GM23338 (cell line): ENCODE data around the gene SELENOO. TPM values are rescaled to one million over a fixed set of nuclear protein-coding genes. Genes with fewer than 3 reads are reported as not detected.

Experiments used
- ATAC-seq: fragments of 200-7000 bp; cut with Tn5 transposase; 3 replicates; pipeline ENCODE4 v1.9.1; 2020
- DNase-seq: peaks from one replicate; pipeline ENCODE4 v3.0.0-alpha.2; 2015; ENCODE audit warnings: low spot score
- H2AFZ ChIP-seq: fragments of 200-600 bp; sonication (generic); 2 replicates; pipeline ENCODE4 v1.8.0; 2016; ENCODE audit warnings: antibody characterized with exemption, mild to moderate bottlenecking, moderate library complexity
- H3F3A ChIP-seq: fragments of 200-600 bp; sonication (generic); replicated peaks from 2 replicates; pipeline ENCODE4 v1.8.0; 2017; ENCODE audit warnings: antibody characterized with exemption, mixed run types, low read depth
- H3K27ac ChIP-seq: fragments of 200-600 bp; sonication (generic); 2 replicates; pipeline ENCODE4 v1.6.1; 2016; ENCODE audit warnings: low read depth
- H3K27me3 ChIP-seq: fragments of 200-600 bp; sonication (generic); 2 replicates; pipeline ENCODE4 v1.8.0; 2016; ENCODE audit warnings: mild to moderate bottlenecking, mixed run types, moderate library complexity; ENCODE audit not compliant: insufficient read depth
- H3K36me3 ChIP-seq: fragments of 200-600 bp; sonication (generic); 2 replicates; pipeline ENCODE4 v1.8.0; 2016; ENCODE audit warnings: mild to moderate bottlenecking; ENCODE audit not compliant: insufficient read depth
- H3K4me1 ChIP-seq: fragments of 200-600 bp; sonication (generic); 2 replicates; pipeline ENCODE4 v1.8.0; 2016; ENCODE audit warnings: mild to moderate bottlenecking, moderate library complexity; ENCODE audit not compliant: insufficient read depth
- H3K4me2 ChIP-seq: fragments of 200-600 bp; sonication (generic); 2 replicates; pipeline ENCODE4 v1.7.1; 2017; ENCODE audit warnings: mixed run types
- H3K4me3 ChIP-seq: fragments of 200-600 bp; sonication (generic); 2 replicates; pipeline ENCODE4 v1.6.1; 2016; ENCODE audit warnings: mixed run types
- H3K79me2 ChIP-seq: fragments of 200-600 bp; sonication (generic); replicated peaks from 2 replicates; pipeline ENCODE4 v1.8.0; 2017; ENCODE audit warnings: mild to moderate bottlenecking; ENCODE audit not compliant: insufficient read depth
- H3K9me2 ChIP-seq: fragments of 200-600 bp; sonication (generic); 2 replicates; pipeline ENCODE4 v1.8.0; 2017; ENCODE audit not compliant: insufficient read depth
- H4K20me1 ChIP-seq: fragments of 200-600 bp; sonication (generic); replicated peaks from 2 replicates; pipeline ENCODE4 v1.8.0; 2017; ENCODE audit warnings: mild to moderate bottlenecking; ENCODE audit not compliant: insufficient read depth
- H3K27ac Mint-ChIP-seq: 2 replicates; pipeline ENCODE4 v1.8.0; 2020; ENCODE audit warnings: inconsistent platforms, mild to moderate bottlenecking, moderate library complexity, mixed read lengths
- H3K27me3 Mint-ChIP-seq: 3 replicates; pipeline ENCODE4 v1.8.0; 2022; ENCODE audit warnings: low read depth, mild to moderate bottlenecking, moderate library complexity, mixed read lengths, inconsistent platforms; ENCODE audit not compliant: insufficient read depth, poor library complexity
- H3K36me3 Mint-ChIP-seq: 3 replicates; pipeline ENCODE4 v1.8.0; 2021; ENCODE audit warnings: low read depth, mild to moderate bottlenecking, inconsistent platforms, moderate library complexity, mixed read lengths
- H3K4me1 Mint-ChIP-seq: 3 replicates; pipeline ENCODE4 v1.8.0; 2020; ENCODE audit warnings: mild to moderate bottlenecking, inconsistent platforms, mixed read lengths
- H3K4me3 Mint-ChIP-seq: 3 replicates; pipeline ENCODE4 v1.8.0; 2021; ENCODE audit warnings: moderate library complexity, mild to moderate bottlenecking, inconsistent platforms, mixed read lengths
- H3K9me3 Mint-ChIP-seq: 3 replicates; pipeline ENCODE4 v1.8.0; 2020; ENCODE audit warnings: moderate library complexity, mild to moderate bottlenecking, inconsistent platforms, mixed read lengths
- CTCF ChIP-seq, 2 experiments: fragments of 200-600 bp in 1 of 2; sonication (generic) in 1 of 2; conservative IDR thresholded peaks; 2 replicates each; pipeline versions ENCODE4 v1.5.1 to v1.6.1; 2016 to 2017; ENCODE audit warnings: antibody characterized with exemption in 2 of 2, low read depth in 2 of 2, mild to moderate bottlenecking in 2 of 2, moderate library complexity in 1 of 2
- NANOG ChIP-seq: IDR thresholded peaks from 2 replicates; pipeline ENCODE4 v1.6.1; 2016; ENCODE audit warnings: antibody characterized with exemption, borderline replicate concordance
- POLR2AphosphoS5 ChIP-seq: IDR thresholded peaks from 2 replicates; pipeline ENCODE4 v1.6.1; 2016; ENCODE audit warnings: antibody characterized with exemption, low read depth
- REST ChIP-seq: IDR thresholded peaks from one replicate; pipeline ENCODE4 v1.6.1; 2018; ENCODE audit warnings: antibody characterized with exemption; ENCODE audit not compliant: unreplicated experiment
- STAT1 ChIP-seq: IDR thresholded peaks from one replicate; pipeline ENCODE4 v1.6.1; 2016; ENCODE audit warnings: antibody characterized with exemption; ENCODE audit not compliant: unreplicated experiment
- ZNF114 ChIP-seq: fragments of 250-450 bp; sonication (Bioruptor Pico); IDR thresholded peaks from 2 replicates; pipeline ENCODE4 v1.5.0; 2020; ENCODE audit warnings: mild to moderate bottlenecking, moderate library complexity
- ZNF331 ChIP-seq: fragments of 250-450 bp; sonication (Bioruptor Pico); IDR thresholded peaks from 2 replicates; pipeline ENCODE4 v1.5.0; 2020; ENCODE audit warnings: low read depth, mild to moderate bottlenecking, moderate library complexity
- ZNF462 ChIP-seq: fragments of 250-450 bp; sonication (Bioruptor Pico); IDR thresholded peaks from 2 replicates; pipeline ENCODE4 v1.5.0; 2020; ENCODE audit warnings: mild to moderate bottlenecking, moderate library complexity
- polyA plus RNA-seq: library from polyadenylated mRNA; unstranded; fragments of >200 nt; fragmentation: Nextera tagmentation; extraction: Ambion mirVana; gene quantifications from 2 replicates; pipeline ENCODE4 v1.2.1, GENCODE V29; 2016
- total RNA-seq: library from RNA; depleted of rRNA; stranded (reverse); fragments of >200 nt; shearing (Covaris generic); gene quantifications from 2 replicates; pipeline ENCODE4 v1.2.3, GENCODE V29; 2014

SELENOO gene
- total and polyA plus RNA-seq, 2 experiments from 2014 or later, result 6.8 to 21.3 TPM

- Histone ChIP-seq H3K27me3 (no peaks in the 10 kb centered on the region), H4K20me1 (peaks cover 8% of the 10 kb centered on the region; the same call in 1 of the 2 replicates), H3K4me2 (no peak overlapping the region), H3F3A (no peaks in the 10 kb centered on the region), H3K4me1 (no peaks in the 10 kb centered on the region; the same call in 1 of the 2 replicates), H3K9me2 (no peaks in the 10 kb centered on the region), H2AFZ (no peak overlapping the region), H3K36me3 (no peaks in the 10 kb centered on the region), H3K4me3 (no peak overlapping the region), H3K79me2 (peaks cover 5% of the 10 kb centered on the region; the same call in 1 of the 2 replicates), H3K27ac (no peak overlapping the region)
- TF ChIP-seq REST (no peak), ZNF331 (CRISPR knock-in tag) (no peak), STAT1 (no peak), POLR2AphosphoS5 (no peak), ZNF462 (CRISPR knock-in tag) (no peak), NANOG (no peak), ZNF114 (CRISPR knock-in tag) (no peak), CTCF (conservative IDR thresholded peaks at IDR 0.05; ENCODE audit: low read depth in 2 of 2) (no peak)
- Mint-ChIP-seq H3K36me3 (peaks cover 64% of the 10 kb centered on the region), H3K4me1 (peaks cover 2% of the 10 kb centered on the region; the same call in 2 of the 3 replicates), H3K27me3 (peaks cover 1% of the 10 kb centered on the region), H3K27ac (no peak overlapping the region), H3K4me3 (no peak overlapping the region), H3K9me3 (no peaks in the 10 kb centered on the region)
- DNase-seq, result no peak
- peak; percentile 9 for ATAC-seq
Observed at GRCh38 chr22:50218153-50218995, 17.6 kb downstream of the SELENOO start.
